HG03060 (cell line): ENCODE results near the gene PCDHA5.
"Not testable (repeated sequence)": the region's sequence is repeated elsewhere in the genome, so short reads cannot be mapped to it uniquely, and the experiment has no call there.

Experiments used
- ATAC-seq: cut with Tn5 transposase; IDR thresholded peaks from one replicate; pipeline ENCODE4 v1.9.1; 2021; ENCODE audit warnings: low read depth, moderate number of reproducible peaks; ENCODE audit not compliant: unreplicated experiment

Gene PCDHA5

GRCh38 chr5:140821375-140822280 is at the start of gene PCDHA5:
Gene PCDHA5, plus strand, starts transcription at chr5:140821613.
- ATAC-seq = no peak

GRCh38 chr5:140780512-140780911 is 40.9 kb upstream of the PCDHA5 start:
- no peak for ATAC-seq

- no peak for ATAC-seq
These were observed 35.3 kb upstream of the PCDHA5 start, which contains the start of gene PCDHA1 for GRCh38 chr5:140785905-140786686. Gene PCDHA1, plus strand, starts transcription at chr5:140786140.

- ATAC-seq = not testable (repeated sequence)
These were observed 34.0 kb upstream of the PCDHA5 start for GRCh38 chr5:140787422-140787821.

GRCh38 chr5:140787849-140788504 is 33.4 kb upstream of the PCDHA5 start:
- ATAC-seq = not testable (repeated sequence)

GRCh38 chr5:140791089-140791488 is 30.3 kb upstream of the PCDHA5 start:
- no peak for ATAC-seq

GRCh38 chr5:140794595-140795258 is 26.7 kb upstream of the PCDHA5 start, which contains the start of gene PCDHA2:
Gene PCDHA2, plus strand, starts transcription at chr5:140794852.
- no peak for ATAC-seq

- no peak for ATAC-seq
These were observed 26.2 kb upstream of the PCDHA5 start for GRCh38 chr5:140795259-140795641.

- ATAC-seq = not testable (repeated sequence)
These were observed 25.2 kb upstream of the PCDHA5 start for GRCh38 chr5:140796072-140796717.

- ATAC-seq = no peak
These were observed 24.7 kb upstream of the PCDHA5 start for GRCh38 chr5:140796718-140797095.

- no peak for ATAC-seq
These were observed 20.5 kb upstream of the PCDHA5 start, which contains the start of gene PCDHA3 for GRCh38 chr5:140800816-140801493. Gene PCDHA3, plus strand, starts transcription at chr5:140801057.

GRCh38 chr5:140801494-140801841 is 19.9 kb upstream of the PCDHA5 start:
- no peak for ATAC-seq

- ATAC-seq = not testable (repeated sequence)
These were observed 19.0 kb upstream of the PCDHA5 start for GRCh38 chr5:140802381-140802780.

GRCh38 chr5:140802781-140803271 is 18.6 kb upstream of the PCDHA5 start:
- ATAC-seq = no peak

- no peak for ATAC-seq
These were observed 14.3 kb upstream of the PCDHA5 start, which contains the start of gene PCDHA4 for GRCh38 chr5:140806834-140807775. Gene PCDHA4, plus strand, starts transcription at chr5:140807068.

GRCh38 chr5:140808241-140808888 is 13.0 kb upstream of the PCDHA5 start:
- ATAC-seq = not testable (repeated sequence)

- ATAC-seq = no peak
These were observed 12.5 kb upstream of the PCDHA5 start for GRCh38 chr5:140808889-140809291.
